HG02970 (cell line): ENCODE data around the gene EIF4A2.

ENCODE experiments used
- ATAC-seq: cut with Tn5 transposase; IDR thresholded peaks from one replicate; pipeline ENCODE4 v1.9.1; 2021; ENCODE audit warnings: mild to moderate bottlenecking, moderate library complexity, moderate number of reproducible peaks; ENCODE audit not compliant: unreplicated experiment, low FRiP score

EIF4A2 gene

DNA sequence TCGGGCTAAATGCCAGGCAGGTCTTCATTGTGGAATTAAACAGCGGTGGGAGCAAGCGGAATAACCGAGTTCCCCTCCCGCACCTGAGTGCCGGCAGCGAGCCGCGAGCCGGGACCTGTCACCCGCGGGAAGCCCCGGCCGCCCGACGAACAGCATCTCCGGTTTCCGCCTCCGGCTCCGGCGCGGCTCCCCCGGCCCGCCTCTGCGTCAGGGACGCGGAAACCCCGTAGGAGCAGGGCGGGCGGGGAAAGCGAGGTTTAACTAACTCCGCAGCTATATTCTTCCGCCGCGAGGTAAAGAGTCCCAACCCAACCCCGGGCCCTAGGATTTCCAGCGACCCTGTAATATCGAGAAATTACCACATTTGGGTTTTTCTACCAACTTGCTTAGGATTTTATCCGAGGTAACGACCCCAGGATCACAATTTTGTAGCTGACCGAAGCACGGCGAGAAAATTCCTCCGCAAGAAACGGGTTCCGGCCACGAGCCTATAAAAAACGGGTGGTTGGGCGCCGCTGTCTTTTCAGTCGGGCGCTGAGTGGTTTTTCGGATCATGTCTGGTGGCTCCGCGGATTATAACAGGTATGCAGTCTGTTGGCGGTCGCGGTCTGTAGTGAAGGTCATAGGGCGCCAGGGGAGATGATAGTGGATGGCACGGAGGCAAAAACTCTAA lies at the start of gene EIF4A2:
Gene EIF4A2 (plus strand): TSS at position 520 of the 673 bp plus-strand sequence. CDS start 34 bp downstream, at position 554.
- peak; percentile 74 for ATAC-seq

DNA sequence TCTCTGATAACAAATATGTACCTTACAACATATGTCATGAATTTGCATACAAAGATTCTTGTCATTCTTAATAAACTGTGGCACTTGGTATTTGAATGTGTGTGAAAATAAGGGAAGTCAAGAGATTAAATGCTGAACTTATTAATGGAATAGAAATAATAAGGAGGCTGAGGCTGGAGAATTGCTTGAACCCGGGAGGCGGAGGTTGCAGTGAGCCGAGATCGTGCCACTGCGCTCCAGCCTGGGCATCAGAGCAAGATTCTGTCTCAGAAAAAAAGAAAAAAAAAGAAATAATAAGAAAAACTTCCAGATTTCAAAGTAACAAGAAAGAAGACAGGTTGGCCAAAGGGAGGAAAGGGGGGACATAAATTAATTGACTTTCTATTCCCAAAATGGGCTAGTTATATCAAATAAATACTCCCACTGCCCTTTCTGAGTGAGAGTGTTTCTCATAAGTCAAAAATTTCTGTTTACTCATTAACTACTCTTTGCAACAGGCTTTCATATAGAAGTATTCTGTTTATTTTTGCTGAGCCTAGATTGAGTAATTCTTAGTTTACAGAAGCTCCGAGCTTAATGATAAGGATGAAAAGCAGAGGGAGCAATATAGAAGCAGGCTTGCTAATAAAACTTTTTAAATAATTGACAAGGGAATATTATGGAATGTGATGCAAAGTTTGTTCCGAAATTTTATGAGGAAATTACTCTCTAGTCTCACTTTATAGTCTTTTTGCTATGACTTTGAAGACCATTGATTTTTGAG lies 40.6 kb upstream of the EIF4A2 start:
- no peak for ATAC-seq

GRCh38 chr3:186743666-186744065 lies 39.7 kb upstream of the EIF4A2 start:
- no peak for ATAC-seq

DNA sequence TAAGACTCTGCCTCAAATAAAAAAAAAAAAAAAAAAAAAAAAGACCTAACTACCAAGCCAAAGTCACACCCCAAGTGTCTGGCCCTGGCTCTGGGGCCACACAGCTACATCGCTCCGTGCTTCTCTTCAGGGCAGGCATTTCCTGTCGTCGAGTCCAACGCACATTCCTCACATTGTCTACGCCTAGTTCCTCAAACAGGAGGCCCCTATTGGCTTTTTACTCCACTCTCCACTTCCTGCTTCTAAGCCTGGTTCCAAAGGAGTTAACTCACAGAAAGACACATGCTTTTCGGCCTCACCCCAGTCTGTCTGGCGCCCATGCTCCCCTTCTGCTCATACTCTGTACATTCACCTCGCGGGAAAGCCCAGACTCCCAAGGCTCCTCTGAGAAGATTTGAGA lies 37.4 kb upstream of the EIF4A2 start:
- no peak for ATAC-seq

- no peak for ATAC-seq
These were observed 33.1 kb upstream of the EIF4A2 start for GRCh38 chr3:186750316-186750715.

GRCh38 chr3:186751480-186751879 lies 31.9 kb upstream of the EIF4A2 start:
- no peak for ATAC-seq

DNA sequence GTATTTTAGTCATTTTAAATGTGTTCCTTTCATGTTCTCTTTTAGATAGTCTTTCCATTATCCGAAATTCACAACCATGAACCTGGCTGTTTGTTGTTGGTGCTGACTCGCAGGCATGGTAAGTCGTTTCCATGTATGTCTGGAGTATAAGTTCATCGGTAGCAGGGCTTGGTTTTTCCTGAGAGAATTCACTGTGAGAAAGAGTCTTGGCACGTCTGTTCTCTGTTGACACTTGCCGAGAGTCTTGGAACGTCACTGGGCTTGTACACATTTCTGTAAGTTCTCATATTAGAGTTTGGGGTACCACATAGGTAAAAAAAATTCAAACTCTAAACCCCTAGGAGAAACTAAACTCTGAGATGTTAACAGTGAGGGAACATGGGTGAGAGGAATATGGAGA lies 29.4 kb upstream of the EIF4A2 start:
- ATAC-seq, result no peak

DNA sequence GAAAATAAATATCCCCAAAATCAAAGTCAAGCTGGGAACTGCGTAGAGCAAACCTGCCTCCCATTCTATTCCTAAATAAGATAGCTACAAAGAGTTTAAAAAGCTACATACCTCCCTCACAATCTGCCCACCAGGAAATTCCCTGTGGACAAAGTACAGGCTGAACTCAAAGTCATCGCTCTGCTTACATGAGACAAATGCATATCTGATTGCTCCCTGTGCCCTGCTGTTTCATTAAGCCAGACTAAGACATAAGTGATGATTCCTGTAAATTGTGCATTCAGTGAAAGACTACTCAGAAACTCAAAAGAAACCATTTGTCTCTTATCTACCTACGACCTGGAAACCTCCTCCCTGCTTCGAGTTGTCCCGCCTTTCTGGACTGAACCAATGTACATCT lies 28.5 kb upstream of the EIF4A2 start:
- no peak for ATAC-seq

DNA sequence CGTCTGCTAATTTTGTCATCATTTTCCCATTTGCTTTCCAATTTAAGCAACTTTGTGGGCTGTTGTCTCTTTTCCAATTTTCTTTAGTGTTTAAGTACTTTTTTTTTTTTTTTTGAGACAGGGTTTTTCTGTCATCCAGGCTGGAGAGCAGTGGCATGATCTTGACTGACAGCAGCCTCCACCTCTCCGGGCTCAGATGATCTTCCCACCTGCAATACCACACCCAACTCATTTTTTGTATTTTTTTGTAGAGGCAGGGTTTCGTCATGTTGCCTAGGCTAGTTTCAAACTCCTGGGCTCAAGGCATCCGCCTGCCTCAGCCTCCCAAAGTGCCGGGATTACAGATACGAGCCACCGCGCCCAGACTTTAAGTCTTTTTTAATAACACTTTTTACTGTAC lies 26.2 kb upstream of the EIF4A2 start:
- ATAC-seq, result no peak

- no peak for ATAC-seq
These were observed 25.6 kb upstream of the EIF4A2 start for GRCh38 chr3:186757686-186758220.

DNA sequence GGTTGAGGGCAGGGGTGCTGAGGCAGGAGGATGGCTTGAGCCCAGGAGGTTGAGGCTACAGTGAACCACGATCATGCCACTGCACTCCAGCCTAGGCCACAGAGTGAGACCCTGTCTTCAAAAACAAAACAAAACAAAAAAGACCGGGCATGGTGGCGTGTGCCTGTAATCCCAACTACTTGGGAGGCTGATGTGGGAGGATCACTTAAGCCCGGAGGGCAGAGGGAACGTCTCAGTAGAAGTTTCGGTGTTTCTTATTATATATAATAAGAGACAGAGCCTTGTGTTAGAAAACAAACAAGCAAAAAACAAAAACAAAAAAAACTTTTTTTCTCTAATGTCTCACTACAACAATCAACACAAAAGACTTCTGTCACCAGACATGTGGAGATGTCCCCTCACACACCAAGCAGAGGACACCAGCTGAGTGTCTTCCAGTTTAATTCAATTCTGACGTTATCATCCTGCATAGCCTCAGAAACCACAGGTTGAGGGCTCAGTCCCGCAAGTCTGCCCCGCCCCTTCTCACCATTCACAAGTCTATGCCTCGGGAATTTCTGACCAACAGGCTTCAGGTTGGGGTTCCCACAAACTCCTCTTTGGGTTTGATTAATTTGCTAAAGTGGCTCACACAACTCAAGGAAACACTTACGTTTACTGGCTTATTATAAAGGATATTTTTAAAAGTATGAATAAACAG lies 24.0 kb upstream of the EIF4A2 start:
- ATAC-seq, result no peak

DNA sequence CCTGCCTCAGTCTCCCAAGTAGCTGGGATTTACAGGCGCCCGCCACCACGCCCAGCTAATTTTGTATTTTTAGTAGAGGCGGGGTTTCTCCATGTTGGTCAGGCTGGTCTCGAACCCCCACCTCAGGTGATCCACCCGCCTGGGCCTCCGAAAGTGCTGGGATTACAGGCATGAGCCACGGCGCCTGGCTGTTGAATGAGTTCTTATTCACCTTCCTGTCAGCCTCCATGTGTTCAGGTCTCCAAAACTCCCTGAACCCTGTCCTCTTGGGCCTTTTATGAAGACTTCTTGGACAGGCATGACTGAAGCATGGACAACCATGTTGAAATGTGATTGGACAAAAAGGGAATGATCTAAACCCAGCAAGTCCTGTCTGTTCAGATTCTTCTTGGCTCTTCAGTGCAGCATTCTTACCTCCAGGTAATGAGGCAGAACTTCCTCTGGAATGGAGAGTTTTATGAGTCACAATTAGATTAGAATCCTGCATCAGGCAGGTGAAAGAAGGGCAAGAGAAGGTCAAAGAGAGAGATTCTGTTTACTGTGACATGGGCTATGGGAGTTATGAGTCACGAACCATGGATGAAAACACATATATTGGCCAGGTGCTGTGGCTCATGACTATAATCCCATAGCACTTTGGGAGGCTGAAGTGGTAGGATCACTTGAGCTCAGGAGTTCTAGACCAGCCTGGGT lies 23.1 kb upstream of the EIF4A2 start:
- no peak for ATAC-seq

DNA sequence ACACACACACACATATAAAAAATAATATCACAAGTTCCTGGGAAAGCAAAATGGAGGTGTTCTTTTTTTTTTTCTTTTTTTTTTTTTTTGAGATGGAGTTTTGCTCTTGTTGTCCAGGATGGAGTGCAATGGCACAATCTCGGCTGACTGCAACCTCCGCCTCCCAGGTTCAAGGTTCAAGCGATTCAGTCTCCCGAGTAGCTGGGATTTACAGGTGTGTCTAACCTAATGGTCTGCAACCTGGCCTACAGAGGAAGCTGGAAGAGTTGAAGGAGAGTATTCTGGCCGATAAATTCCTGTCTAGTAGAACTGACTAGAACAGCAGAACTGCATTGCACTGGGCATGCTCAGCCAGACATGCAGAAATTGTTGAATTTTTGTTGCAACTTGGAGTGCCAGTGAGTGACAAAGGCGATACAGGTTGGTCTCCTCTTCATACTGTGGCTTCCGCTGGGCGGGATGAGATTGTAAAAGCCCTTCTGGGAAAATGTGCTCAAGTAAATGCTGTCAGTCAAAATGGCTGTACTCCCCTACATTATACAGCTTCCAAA lies 22.4 kb upstream of the EIF4A2 start:
- ATAC-seq, result no peak

DNA sequence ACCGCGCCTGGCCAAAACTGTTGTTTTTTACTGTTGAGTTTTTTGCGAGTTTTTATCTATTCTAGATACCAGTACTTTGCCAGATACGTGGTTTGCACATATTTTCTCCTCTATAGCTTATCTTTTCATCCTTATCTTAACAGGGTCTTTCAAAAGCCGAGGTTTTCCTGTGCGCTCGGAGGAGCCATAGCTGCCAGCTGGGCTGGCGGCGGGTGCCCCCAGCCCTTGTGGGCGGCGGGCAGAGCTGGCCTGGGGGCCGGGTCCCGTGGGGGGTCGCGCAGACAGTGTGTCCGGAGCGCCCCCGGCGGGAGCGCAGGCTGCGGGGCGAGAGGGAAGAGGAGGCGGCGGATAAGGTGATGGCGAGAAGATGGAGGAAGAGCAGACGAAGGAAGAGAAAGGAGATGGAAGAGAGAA lies 11.1 kb upstream of the EIF4A2 start:
- no peak for ATAC-seq

DNA sequence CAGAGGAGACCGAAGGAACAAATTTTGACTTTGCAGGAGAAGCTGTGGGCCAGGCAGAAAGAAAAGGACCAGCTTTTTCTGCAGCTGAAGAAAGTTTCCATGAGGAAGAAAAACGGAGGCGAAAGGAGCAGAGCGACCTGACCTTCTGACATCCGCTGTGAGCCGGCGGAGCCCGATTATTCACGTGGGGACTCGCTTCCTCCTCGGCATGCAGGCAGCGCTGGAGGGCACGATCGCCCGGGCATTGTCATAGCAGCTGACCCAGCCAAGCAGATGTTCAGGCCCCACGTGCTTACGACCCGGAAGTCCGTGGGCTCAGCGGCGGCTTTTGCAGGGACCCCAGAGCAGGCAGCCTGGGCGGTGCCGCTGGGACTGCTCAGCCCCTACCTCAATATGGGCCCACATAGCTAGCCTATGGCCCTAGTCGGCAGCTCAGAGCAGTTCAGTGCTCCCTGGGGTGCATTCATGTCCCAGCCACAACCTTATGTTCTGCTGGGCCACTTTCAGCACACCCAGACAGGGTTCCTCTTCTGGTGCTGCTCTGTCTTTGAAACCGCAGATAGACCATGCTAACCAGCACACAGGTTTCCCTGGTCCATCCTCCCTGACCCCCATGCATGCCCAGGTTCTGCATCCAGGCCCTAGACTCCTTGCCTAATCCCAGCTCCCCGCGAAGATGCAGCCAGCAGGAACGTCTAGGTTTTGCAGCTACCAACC lies 10.5 kb upstream of the EIF4A2 start:
- ATAC-seq, result no peak

DNA sequence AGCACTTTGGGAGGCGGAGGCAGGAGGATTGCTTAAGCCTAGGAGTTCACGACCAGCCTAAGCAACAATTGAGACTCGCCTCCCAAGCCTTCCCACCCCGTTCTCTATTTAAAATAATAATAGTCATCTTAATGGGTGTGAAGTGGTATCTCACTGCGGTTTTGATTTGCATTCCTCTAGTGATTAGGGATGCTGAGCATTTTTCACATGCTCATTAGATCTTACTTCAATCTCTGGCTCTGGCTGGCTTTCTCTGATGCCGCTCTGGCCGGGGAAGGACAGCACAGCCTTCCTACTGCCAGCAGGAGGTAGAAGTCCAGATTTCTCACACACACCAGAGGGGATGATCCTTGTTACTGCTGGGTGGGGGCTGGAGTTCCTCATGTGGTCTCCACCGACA lies 7.4 kb upstream of the EIF4A2 start:
- ATAC-seq, result no peak

DNA sequence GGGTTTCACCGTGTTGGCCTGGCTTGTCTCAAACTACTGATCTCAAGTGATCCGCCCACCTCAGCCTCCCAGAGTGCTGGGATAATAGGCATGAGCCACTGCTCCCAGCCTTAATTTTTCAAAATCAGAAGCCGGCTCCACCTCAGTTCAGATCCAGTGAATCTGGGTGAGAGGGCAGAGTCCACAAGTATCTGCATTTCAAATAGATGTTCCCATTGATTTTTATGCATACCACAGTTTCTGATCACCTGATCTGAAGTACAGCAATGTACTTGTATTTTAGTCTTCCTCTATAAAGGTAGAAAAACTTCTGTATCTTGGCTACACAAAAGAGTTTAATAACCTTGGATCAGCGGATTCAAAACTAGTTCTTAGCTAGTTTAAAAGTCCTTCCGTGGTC lies 4.2 kb upstream of the EIF4A2 start:
- ATAC-seq, result no peak

GRCh38 chr3:186782542-186783057 lies 777 bp upstream of the EIF4A2 start:
- ATAC-seq, result peak; percentile 10

GRCh38 chr3:186783731-186784515 lies 546 bp downstream of the EIF4A2 start:
- ATAC-seq, result peak; percentile 29
